ENCODE data around the gene SKP1. TPM values are rescaled to one million over a fixed set of nuclear protein-coding genes. Genes with fewer than 3 reads are reported as not detected.

The SKP1 gene
- total RNA-seq, 1 experiment from 2014 or later = 348 TPM

DNA sequence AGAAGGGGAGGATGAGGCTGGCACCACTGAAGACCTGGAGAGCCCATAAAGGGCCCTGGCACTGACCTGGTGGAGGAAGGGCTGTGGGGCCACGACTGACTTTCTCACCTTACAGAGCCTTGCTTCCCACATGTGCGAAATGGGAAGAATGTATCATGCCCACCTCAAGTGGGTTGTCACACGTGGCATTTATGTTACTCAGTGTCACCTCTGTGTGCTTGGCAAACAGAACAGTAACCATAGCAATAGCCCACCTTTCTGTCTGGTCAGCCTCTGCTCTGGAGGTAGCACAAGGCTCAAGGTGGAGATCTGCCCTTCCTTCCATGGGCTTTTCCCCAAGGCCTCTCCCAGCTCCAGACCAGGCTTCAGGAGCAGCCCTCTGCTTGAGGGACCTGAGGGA, 45.6 kb downstream of the SKP1 start:
- no peak overlapping the region; the same call in 1 of the 2 replicates for H3K14ac ChIP-seq (ENCODE audit: insufficient read depth, low read length)
- H3K27ac Mint-ChIP-seq = peak overlapping the region in 1 of 3 experiments; percentile 74; a peak in 1 of 7 replicates
- H3K27me3 Mint-ChIP-seq (ENCODE audit: low read depth) = no peaks in the 10 kb centered on the region
- DNase-seq = no peak
- H3K27ac ChIP-seq (ENCODE audit: insufficient read length, low read depth, low read length) = no peak overlapping the region
- peaks cover 5 to 12% (median 7%) of the 10 kb centered on the region in 3 experiments; a peak in 6 of 7 replicates for H3K36me3 Mint-ChIP-seq (ENCODE audit: insufficient read depth in 1 of 3, low read depth in 3 of 3)
- H4K5ac ChIP-seq (ENCODE audit: insufficient read length, low read depth, low read length) = no peak overlapping the region
- no peak overlapping the region for H2AK5ac ChIP-seq (ENCODE audit: insufficient read length, low read length)
- H3K79me1 ChIP-seq (ENCODE audit: insufficient read depth, low read depth, low read length, poor library complexity, severe bottlenecking) = no peaks in the 10 kb centered on the region
- no peak overlapping the region for H2BK5ac ChIP-seq (ENCODE audit: insufficient read length, low read length)
- peaks cover 3% of the 10 kb centered on the region for H4K20me1 ChIP-seq (ENCODE audit: control insufficient read depth, insufficient read depth, insufficient read length)
- H3K4me2 ChIP-seq (ENCODE audit: insufficient read depth, insufficient read length, low read length) = no peak overlapping the region
- H2BK12ac ChIP-seq (ENCODE audit: insufficient read length, low read depth, low read length) = no peak overlapping the region
- H4K91ac ChIP-seq (ENCODE audit: insufficient read length, low read depth, low read length) = no peak overlapping the region
- H3K4me1 ChIP-seq (ENCODE audit: insufficient read depth, low read length) = no peaks in the 10 kb centered on the region
- TF ChIP-seq, protein P1, sequence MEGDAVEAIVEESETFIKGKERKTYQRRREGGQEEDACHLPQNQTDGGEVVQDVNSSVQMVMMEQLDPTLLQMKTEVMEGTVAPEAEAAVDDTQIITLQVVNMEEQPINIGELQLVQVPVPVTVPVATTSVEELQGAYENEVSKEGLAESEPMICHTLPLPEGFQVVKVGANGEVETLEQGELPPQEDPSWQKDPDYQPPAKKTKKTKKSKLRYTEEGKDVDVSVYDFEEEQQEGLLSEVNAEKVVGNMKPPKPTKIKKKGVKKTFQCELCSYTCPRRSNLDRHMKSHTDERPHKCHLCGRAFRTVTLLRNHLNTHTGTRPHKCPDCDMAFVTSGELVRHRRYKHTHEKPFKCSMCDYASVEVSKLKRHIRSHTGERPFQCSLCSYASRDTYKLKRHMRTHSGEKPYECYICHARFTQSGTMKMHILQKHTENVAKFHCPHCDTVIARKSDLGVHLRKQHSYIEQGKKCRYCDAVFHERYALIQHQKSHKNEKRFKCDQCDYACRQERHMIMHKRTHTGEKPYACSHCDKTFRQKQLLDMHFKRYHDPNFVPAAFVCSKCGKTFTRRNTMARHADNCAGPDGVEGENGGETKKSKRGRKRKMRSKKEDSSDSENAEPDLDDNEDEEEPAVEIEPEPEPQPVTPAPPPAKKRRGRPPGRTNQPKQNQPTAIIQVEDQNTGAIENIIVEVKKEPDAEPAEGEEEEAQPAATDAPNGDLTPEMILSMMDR (conservative IDR thresholded peaks at IDR 0.05) = no peak
- H3K9ac ChIP-seq (ENCODE audit: extremely low read depth, insufficient read length, low read length) = no peak overlapping the region
- H3K27me3 ChIP-seq (ENCODE audit: insufficient read depth, low read length) = no peaks in the 10 kb centered on the region
- no peaks in the 10 kb centered on the region for H3K9me3 ChIP-seq (ENCODE audit: control insufficient read depth, low read depth, low read length)
- no peak overlapping the region for H3K56ac ChIP-seq (ENCODE audit: insufficient read length, low read depth, low read length)
- no peak overlapping the region for H3T11ph ChIP-seq (ENCODE audit: low read length)
- H3K9me3 Mint-ChIP-seq = no peaks in the 10 kb centered on the region
- no peak overlapping the region for H2BK15ac ChIP-seq (ENCODE audit: low read depth, low read length)
- H2BK20ac ChIP-seq (ENCODE audit: low read depth, low read length, poor library complexity, severe bottlenecking) = no peak overlapping the region
- no peak overlapping the region for H4K8ac ChIP-seq (replicated peaks; ENCODE audit: insufficient read length, low read depth, low read length)
- no peak overlapping the region for H3K18ac ChIP-seq (ENCODE audit: insufficient read length, low read depth, low read length)
- no peak overlapping the region for H2BK120ac ChIP-seq (ENCODE audit: low read depth, low read length, poor library complexity, severe bottlenecking)
- H3K23me2 ChIP-seq (ENCODE audit: insufficient read length, low read depth, low read length, poor library complexity, severe bottlenecking) = no peaks in the 10 kb centered on the region
- H3K4ac ChIP-seq (ENCODE audit: low read depth, low read length) = no peak overlapping the region
- peaks cover 0 to 10% of the 10 kb centered on the region in 2 experiments for H3K4me1 Mint-ChIP-seq
- H3K4me3 Mint-ChIP-seq = no peak overlapping the region
- WGBS (ENCODE audit: extremely low coverage, insufficient read length, low lambda C conversion rate) = no CpG with 5 or more reads among the region's 3 CpGs
- H2AFZ ChIP-seq (ENCODE audit: low read length) = no peak overlapping the region
- no peaks in the 10 kb centered on the region; the same call in 1 of the 2 replicates for H3K79me2 ChIP-seq (ENCODE audit: insufficient read depth, low read length)
- H3K23ac ChIP-seq (ENCODE audit: insufficient read length, low read depth, low read length) = no peak overlapping the region
